SK-N-SH treated with all-trans-retinoic acid at 6 μM for 48 hours (cell line): ENCODE results near the gene ADGRV1.

Source experiments
- OSR1 ChIP-seq: fragments of 250-450 bp; sonication (Bioruptor Pico); IDR thresholded peaks from 2 replicates; pipeline ENCODE4 v1.8.0; 2022; ENCODE audit warnings: moderate library complexity, mild to moderate bottlenecking, inconsistent platforms
- PPARA ChIP-seq: fragments of 250-450 bp; sonication (Bioruptor Pico); IDR thresholded peaks from 2 replicates; pipeline ENCODE4 v1.5.0; 2020; ENCODE audit warnings: mild to moderate bottlenecking, borderline replicate concordance
- TCF4 ChIP-seq: fragments of 250-450 bp; sonication (Bioruptor Pico); IDR thresholded peaks from 2 replicates; pipeline ENCODE4 v1.8.0; 2021; ENCODE audit warnings: mild to moderate bottlenecking, moderate library complexity, borderline replicate concordance
- TOX ChIP-seq: fragments of 250-450 bp; sonication (Bioruptor Pico); IDR thresholded peaks from 2 replicates; pipeline ENCODE4 v1.8.0; 2021; ENCODE audit warnings: mild to moderate bottlenecking, moderate library complexity, borderline replicate concordance
- ZC3H10 ChIP-seq: fragments of 250-450 bp; sonication (Bioruptor Pico); IDR thresholded peaks from 2 replicates; pipeline ENCODE4 v1.5.1; 2021; ENCODE audit warnings: mild to moderate bottlenecking, moderate library complexity
- ZFP30 ChIP-seq: fragments of 450-650 bp; formaldehyde crosslinking; IDR thresholded peaks from 2 replicates; pipeline ENCODE4 v1.5.0; 2022; ENCODE audit warnings: mild to moderate bottlenecking, moderate library complexity
- ZNF8 ChIP-seq: fragments of 450-650 bp; formaldehyde crosslinking; IDR thresholded peaks from 2 replicates; pipeline ENCODE4 v1.5.0; 2020; ENCODE audit warnings: mild to moderate bottlenecking, moderate library complexity
- TF ChIP-seq, protein P1 (sequence below): fragments of 250-450 bp; sonication (Bioruptor Pico); IDR thresholded peaks from 2 replicates; pipeline ENCODE4 v1.8.0; 2020; ENCODE audit warnings: mild to moderate bottlenecking, moderate library complexity, borderline replicate concordance
- TF ChIP-seq, protein P2 (sequence below): fragments of 250-450 bp; sonication (Bioruptor Pico); IDR thresholded peaks from 2 replicates; pipeline ENCODE4 v1.5.1; 2021; ENCODE audit warnings: mild to moderate bottlenecking, moderate library complexity
- TF ChIP-seq, protein P3 (sequence below): fragments of 250-450 bp; sonication (Bioruptor Pico); IDR thresholded peaks from 2 replicates; pipeline ENCODE4 v1.5.0; 2020; ENCODE audit warnings: mild to moderate bottlenecking, moderate library complexity

DNA sequence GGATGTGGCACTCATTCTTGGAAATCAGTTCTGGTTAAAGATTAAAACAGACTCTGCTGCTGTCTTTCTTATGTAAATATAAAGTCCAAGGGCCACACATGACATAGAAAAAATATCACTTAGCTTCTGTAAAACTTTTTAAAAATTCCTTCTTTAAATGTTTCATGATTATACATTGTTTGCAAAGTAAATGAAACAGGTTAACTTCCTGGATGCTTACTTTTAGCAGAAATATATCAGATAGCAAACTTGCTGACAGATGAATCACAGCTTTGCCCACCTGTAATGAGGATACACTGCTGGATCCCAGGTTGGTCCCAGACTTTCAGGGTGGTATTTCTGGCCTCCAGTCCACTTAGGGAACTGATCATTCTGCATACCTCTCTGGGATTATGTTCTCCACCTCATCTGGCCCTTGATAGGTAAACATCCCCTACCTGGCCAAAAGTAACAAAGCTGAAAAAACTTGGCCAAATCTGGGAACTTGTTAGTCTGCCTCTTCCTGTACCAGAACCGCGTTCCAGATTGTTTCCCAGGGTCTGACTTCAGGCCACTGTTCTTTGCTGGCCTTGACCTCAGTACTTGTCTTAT, 340.5 kb downstream of the ADGRV1 start:
- no peak for TF ChIP-seq ZFP30
- TF ChIP-seq OSR1 (CRISPR knock-in tag): no peak
- TF ChIP-seq ZC3H10 (CRISPR knock-in tag): no peak
- TF ChIP-seq, protein P1, sequence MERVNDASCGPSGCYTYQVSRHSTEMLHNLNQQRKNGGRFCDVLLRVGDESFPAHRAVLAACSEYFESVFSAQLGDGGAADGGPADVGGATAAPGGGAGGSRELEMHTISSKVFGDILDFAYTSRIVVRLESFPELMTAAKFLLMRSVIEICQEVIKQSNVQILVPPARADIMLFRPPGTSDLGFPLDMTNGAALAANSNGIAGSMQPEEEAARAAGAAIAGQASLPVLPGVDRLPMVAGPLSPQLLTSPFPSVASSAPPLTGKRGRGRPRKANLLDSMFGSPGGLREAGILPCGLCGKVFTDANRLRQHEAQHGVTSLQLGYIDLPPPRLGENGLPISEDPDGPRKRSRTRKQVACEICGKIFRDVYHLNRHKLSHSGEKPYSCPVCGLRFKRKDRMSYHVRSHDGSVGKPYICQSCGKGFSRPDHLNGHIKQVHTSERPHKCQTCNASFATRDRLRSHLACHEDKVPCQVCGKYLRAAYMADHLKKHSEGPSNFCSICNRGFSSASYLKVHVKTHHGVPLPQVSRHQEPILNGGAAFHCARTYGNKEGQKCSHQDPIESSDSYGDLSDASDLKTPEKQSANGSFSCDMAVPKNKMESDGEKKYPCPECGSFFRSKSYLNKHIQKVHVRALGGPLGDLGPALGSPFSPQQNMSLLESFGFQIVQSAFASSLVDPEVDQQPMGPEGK (CRISPR knock-in tag): no peak
- no peak for TF ChIP-seq PPARA (CRISPR knock-in tag)
- no peak for TF ChIP-seq ZNF8 (CRISPR knock-in tag)
- no peak for TF ChIP-seq TCF4 (CRISPR knock-in tag)
- TF ChIP-seq, protein P2, sequence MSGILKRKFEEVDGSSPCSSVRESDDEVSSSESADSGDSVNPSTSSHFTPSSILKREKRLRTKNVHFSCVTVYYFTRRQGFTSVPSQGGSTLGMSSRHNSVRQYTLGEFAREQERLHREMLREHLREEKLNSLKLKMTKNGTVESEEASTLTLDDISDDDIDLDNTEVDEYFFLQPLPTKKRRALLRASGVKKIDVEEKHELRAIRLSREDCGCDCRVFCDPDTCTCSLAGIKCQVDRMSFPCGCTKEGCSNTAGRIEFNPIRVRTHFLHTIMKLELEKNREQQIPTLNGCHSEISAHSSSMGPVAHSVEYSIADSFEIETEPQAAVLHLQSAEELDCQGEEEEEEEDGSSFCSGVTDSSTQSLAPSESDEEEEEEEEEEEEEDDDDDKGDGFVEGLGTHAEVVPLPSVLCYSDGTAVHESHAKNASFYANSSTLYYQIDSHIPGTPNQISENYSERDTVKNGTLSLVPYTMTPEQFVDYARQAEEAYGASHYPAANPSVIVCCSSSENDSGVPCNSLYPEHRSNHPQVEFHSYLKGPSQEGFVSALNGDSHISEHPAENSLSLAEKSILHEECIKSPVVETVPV (CRISPR knock-in tag): no peak
- TF ChIP-seq, protein P3, sequence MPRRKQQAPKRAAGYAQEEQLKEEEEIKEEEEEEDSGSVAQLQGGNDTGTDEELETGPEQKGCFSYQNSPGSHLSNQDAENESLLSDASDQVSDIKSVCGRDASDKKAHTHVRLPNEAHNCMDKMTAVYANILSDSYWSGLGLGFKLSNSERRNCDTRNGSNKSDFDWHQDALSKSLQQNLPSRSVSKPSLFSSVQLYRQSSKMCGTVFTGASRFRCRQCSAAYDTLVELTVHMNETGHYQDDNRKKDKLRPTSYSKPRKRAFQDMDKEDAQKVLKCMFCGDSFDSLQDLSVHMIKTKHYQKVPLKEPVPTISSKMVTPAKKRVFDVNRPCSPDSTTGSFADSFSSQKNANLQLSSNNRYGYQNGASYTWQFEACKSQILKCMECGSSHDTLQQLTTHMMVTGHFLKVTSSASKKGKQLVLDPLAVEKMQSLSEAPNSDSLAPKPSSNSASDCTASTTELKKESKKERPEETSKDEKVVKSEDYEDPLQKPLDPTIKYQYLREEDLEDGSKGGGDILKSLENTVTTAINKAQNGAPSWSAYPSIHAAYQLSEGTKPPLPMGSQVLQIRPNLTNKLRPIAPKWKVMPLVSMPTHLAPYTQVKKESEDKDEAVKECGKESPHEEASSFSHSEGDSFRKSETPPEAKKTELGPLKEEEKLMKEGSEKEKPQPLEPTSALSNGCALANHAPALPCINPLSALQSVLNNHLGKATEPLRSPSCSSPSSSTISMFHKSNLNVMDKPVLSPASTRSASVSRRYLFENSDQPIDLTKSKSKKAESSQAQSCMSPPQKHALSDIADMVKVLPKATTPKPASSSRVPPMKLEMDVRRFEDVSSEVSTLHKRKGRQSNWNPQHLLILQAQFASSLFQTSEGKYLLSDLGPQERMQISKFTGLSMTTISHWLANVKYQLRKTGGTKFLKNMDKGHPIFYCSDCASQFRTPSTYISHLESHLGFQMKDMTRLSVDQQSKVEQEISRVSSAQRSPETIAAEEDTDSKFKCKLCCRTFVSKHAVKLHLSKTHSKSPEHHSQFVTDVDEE: no peak
- no peak for TF ChIP-seq TOX (CRISPR knock-in tag)
